Anterior cingulate cortex (tissue), 58 donors: ENCODE data around the gene BARD1.
"Not testable (repeated sequence)": the region's sequence is repeated elsewhere in the genome, so short reads cannot be mapped to it uniquely, and the experiment has no call there.

Experiments
- DNase-seq, 58 donors: peaks; one replicate each; lab custom pipeline; 2025; lab: John Stamatoyannopoulos, UW

Gene BARD1

GRCh38 chr2:214808981-214809750 lies at the start of gene BARD1:
BARD1 (minus strand) TSS chr2:214809683; CDS start chr2:214809569, 114 bp downstream.
- DNase-seq = peak in 32 of 58 donors; percentile 1 to 67 (median 40)

- DNase-seq = no peak
These were observed 46.7 kb upstream of the BARD1 start for GRCh38 chr2:214856137-214856536.

- no peak for DNase-seq
These were observed 44.4 kb upstream of the BARD1 start for GRCh38 chr2:214853906-214854305.

GRCh38 chr2:214843823-214844222 lies 34.3 kb upstream of the BARD1 start:
- DNase-seq = no peak

GRCh38 chr2:214839464-214839863 lies 30.0 kb upstream of the BARD1 start:
- DNase-seq = no peak

GRCh38 chr2:214837466-214837865 lies 28.0 kb upstream of the BARD1 start:
- DNase-seq = no peak

GRCh38 chr2:214836568-214836967 lies 27.1 kb upstream of the BARD1 start:
- DNase-seq = no peak

GRCh38 chr2:214830794-214831346 lies 21.4 kb upstream of the BARD1 start:
- no peak for DNase-seq

- DNase-seq = no peak
These were observed 6.6 kb upstream of the BARD1 start for GRCh38 chr2:214816008-214816533.

- DNase-seq = peak in 1 of 58 donors; percentile 5
These were observed 1.2 kb upstream of the BARD1 start for GRCh38 chr2:214810671-214811070.

GRCh38 chr2:214809751-214810564 lies 475 bp upstream of the BARD1 start:
- peak; percentile 21 to 98 (median 92) for DNase-seq

- no peak for DNase-seq
These were observed 1.8 kb downstream of the BARD1 start for GRCh38 chr2:214807653-214808052.

GRCh38 chr2:214801768-214802397 lies 7.6 kb downstream of the BARD1 start:
- DNase-seq = no peak

GRCh38 chr2:214801068-214801467 lies 8.4 kb downstream of the BARD1 start:
- no peak for DNase-seq

- DNase-seq = no peak
These were observed 9.3 kb downstream of the BARD1 start for GRCh38 chr2:214800180-214800579.

- DNase-seq = no peak
These were observed 12.6 kb downstream of the BARD1 start for GRCh38 chr2:214796911-214797310.

- not testable (repeated sequence) for DNase-seq
These were observed 26.3 kb downstream of the BARD1 start for GRCh38 chr2:214783181-214783580.

- no peak for DNase-seq
These were observed 26.8 kb downstream of the BARD1 start for GRCh38 chr2:214782671-214783070.

GRCh38 chr2:214781226-214781625 lies 28.3 kb downstream of the BARD1 start:
- DNase-seq = no peak

- DNase-seq = no peak
These were observed 33.5 kb downstream of the BARD1 start for GRCh38 chr2:214775971-214776370.

- DNase-seq = no peak
These were observed 35.4 kb downstream of the BARD1 start for GRCh38 chr2:214774108-214774507.
